HepG2 (cell line): Measurements from ENCODE around the gene FUT3. TPM values are rescaled to one million over a fixed set of nuclear protein-coding genes. Genes with fewer than 3 reads are reported as not detected.

Experiments
- ARHGAP35 ChIP-seq: sonication (generic); formaldehyde crosslinking; IDR thresholded peaks from 2 replicates; pipeline ENCODE4 v1.9.0; 2022; ENCODE audit warnings: mild to moderate bottlenecking, inconsistent platforms, moderate library complexity, missing genetic modification reagents, borderline replicate concordance
- ATF5 ChIP-seq: sonication (generic); formaldehyde crosslinking; IDR thresholded peaks from 2 replicates; pipeline ENCODE4 v1.4.0; 2020; ENCODE audit warnings: mild to moderate bottlenecking, low read depth, missing genetic modification reagents
- BHLHE40 ChIP-seq: IDR thresholded peaks from 2 replicates; pipeline ENCODE4 v1.6.1; 2011; ENCODE audit warnings: low read length, improper control_type of control experiment
- DDIT3 ChIP-seq: sonication (generic); formaldehyde crosslinking; IDR thresholded peaks from 2 replicates; pipeline ENCODE4 v1.4.0; 2020; ENCODE audit warnings: mild to moderate bottlenecking, missing genetic modification reagents
- PHF21A ChIP-seq: sonication (generic); formaldehyde crosslinking; IDR thresholded peaks from 2 replicates; pipeline ENCODE4 v1.5.0; 2020; ENCODE audit warnings: mild to moderate bottlenecking, missing genetic modification reagents
- POGK ChIP-seq: sonication (generic); formaldehyde crosslinking; conservative IDR thresholded peaks from 2 replicates; pipeline ENCODE4 v1.8.0; 2022; ENCODE audit warnings: mild to moderate bottlenecking, moderate library complexity, missing genetic modification reagents
- ZBTB7A ChIP-seq: sonication (generic); formaldehyde crosslinking; IDR thresholded peaks from 2 replicates; pipeline ENCODE4 v1.8.0; 2022; ENCODE audit warnings: mild to moderate bottlenecking, missing genetic modification reagents
- ZNF274 ChIP-seq: sonication (generic); formaldehyde crosslinking; IDR thresholded peaks from 2 replicates; pipeline ENCODE4 v1.5.1; 2020; ENCODE audit warnings: mild to moderate bottlenecking, missing genetic modification reagents
- ZNF569 ChIP-seq: sonication (generic); formaldehyde crosslinking; IDR thresholded peaks from 2 replicates; pipeline ENCODE4 v1.5.0; 2020; ENCODE audit warnings: mild to moderate bottlenecking, missing genetic modification reagents, moderate library complexity, borderline replicate concordance
- ZNF572 ChIP-seq: sonication (generic); formaldehyde crosslinking; IDR thresholded peaks from 2 replicates; pipeline ENCODE4 v1.5.1; 2020; ENCODE audit warnings: mild to moderate bottlenecking, missing genetic modification reagents
- ZNF773 ChIP-seq: sonication (generic); formaldehyde crosslinking; IDR thresholded peaks from 2 replicates; pipeline ENCODE4 v1.4.0; 2020; ENCODE audit warnings: missing genetic modification reagents, borderline replicate concordance
- ZNF780A ChIP-seq: sonication (generic); formaldehyde crosslinking; IDR thresholded peaks from 2 replicates; pipeline ENCODE4 v1.8.0; 2022; ENCODE audit warnings: mild to moderate bottlenecking, missing genetic modification reagents, moderate library complexity
- ZNF782 ChIP-seq: sonication (generic); formaldehyde crosslinking; IDR thresholded peaks from 2 replicates; pipeline ENCODE4 v1.4.0; 2020; ENCODE audit warnings: missing genetic modification reagents, mild to moderate bottlenecking, borderline replicate concordance
- polyA plus RNA-seq, 8 experiments: library from polyadenylated mRNA; depleted of rRNA in 3 of 8; stranded (reverse) in 7 of 8; unstranded in 1 of 8; fragments of >200 nt; fragmentation: Illumina TruSeq in 4 of 8; extraction: Trizol in 4 of 8; gene quantifications; 2 replicates each; pipeline versions ENCODE4 v1.2.1 to v1.2.3, GENCODE V29; 2011 to 2016; ENCODE audit warnings: low read depth in 4 of 8, missing spikeins in 1 of 8, mixed read lengths in 1 of 8; ENCODE audit not compliant: insufficient read depth in 1 of 8
- total RNA-seq, 5 experiments: library from RNA; depleted of rRNA; stranded (reverse); fragments of >200 nt; fragmentation: Illumina TruSeq; extraction: Trizol; gene quantifications; 2 replicates each; pipeline ENCODE4 v1.2.3, GENCODE V29; 2016; ENCODE audit warnings: low read depth in 1 of 5
- TF ChIP-seq, protein P1 (sequence below): sonication (generic); formaldehyde crosslinking; IDR thresholded peaks from 2 replicates; pipeline ENCODE4 v1.4.0; 2020; ENCODE audit warnings: mild to moderate bottlenecking, missing genetic modification reagents, borderline replicate concordance
- TF ChIP-seq, protein P2 (sequence below): sonication (generic); formaldehyde crosslinking; IDR thresholded peaks from 2 replicates; pipeline ENCODE4 v1.8.0; 2022; ENCODE audit warnings: missing genetic modification reagents, mild to moderate bottlenecking, moderate library complexity, borderline replicate concordance
- TF ChIP-seq, protein P3 (sequence below): sonication (generic); formaldehyde crosslinking; IDR thresholded peaks from 2 replicates; pipeline ENCODE4 v1.8.0; 2022; ENCODE audit warnings: low read depth, missing genetic modification reagents

Gene FUT3
- total and polyA plus RNA-seq, 2 of the 13 experiments (the other 11 are each of a cell fraction or from before 2014, with no cell fraction given): 0.53 to 1.1 TPM

GRCh38 chr19:5803752-5804515 is 47.3 kb downstream of the FUT3 start (continued):
- TF ChIP-seq, protein P1, sequence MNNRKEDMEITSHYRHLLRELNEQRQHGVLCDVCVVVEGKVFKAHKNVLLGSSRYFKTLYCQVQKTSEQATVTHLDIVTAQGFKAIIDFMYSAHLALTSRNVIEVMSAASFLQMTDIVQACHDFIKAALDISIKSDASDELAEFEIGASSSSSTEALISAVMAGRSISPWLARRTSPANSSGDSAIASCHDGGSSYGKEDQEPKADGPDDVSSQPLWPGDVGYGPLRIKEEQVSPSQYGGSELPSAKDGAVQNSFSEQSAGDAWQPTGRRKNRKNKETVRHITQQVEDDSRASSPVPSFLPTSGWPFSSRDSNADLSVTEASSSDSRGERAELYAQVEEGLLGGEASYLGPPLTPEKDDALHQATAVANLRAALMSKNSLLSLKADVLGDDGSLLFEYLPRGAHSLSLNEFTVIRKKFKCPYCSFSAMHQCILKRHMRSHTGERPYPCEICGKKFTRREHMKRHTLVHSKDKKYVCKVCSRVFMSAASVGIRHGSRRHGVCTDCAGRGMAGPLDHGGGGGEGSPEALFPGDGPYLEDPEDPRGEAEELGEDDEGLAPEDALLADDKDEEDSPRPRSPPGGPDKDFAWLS (CRISPR knock-in tag): 0 out of 2 replicates have a peak, but pooled peaks have one; percentile 23
- no peak for TF ChIP-seq ATF5 (CRISPR knock-in tag)
- TF ChIP-seq ZNF274: peak; percentile 81
- 0 out of 2 replicates have a peak, but pooled peaks have one; percentile 13 for TF ChIP-seq ZBTB7A (CRISPR knock-in tag)
- TF ChIP-seq PHF21A (CRISPR knock-in tag): peak; percentile 85
- 0 out of 2 replicates have a peak, but pooled peaks have one; percentile 62 for TF ChIP-seq ZNF572 (CRISPR knock-in tag)
- no peak for TF ChIP-seq ZNF773
- peak; percentile 88; the same call in 1 of the 2 replicates for TF ChIP-seq BHLHE40
- TF ChIP-seq POGK (CRISPR knock-in tag): peak; percentile 93
- no peak for TF ChIP-seq DDIT3 (CRISPR knock-in tag)
- TF ChIP-seq ARHGAP35 (CRISPR knock-in tag): peak; percentile 27; the same call in 1 of the 2 replicates
- TF ChIP-seq, protein P2, sequence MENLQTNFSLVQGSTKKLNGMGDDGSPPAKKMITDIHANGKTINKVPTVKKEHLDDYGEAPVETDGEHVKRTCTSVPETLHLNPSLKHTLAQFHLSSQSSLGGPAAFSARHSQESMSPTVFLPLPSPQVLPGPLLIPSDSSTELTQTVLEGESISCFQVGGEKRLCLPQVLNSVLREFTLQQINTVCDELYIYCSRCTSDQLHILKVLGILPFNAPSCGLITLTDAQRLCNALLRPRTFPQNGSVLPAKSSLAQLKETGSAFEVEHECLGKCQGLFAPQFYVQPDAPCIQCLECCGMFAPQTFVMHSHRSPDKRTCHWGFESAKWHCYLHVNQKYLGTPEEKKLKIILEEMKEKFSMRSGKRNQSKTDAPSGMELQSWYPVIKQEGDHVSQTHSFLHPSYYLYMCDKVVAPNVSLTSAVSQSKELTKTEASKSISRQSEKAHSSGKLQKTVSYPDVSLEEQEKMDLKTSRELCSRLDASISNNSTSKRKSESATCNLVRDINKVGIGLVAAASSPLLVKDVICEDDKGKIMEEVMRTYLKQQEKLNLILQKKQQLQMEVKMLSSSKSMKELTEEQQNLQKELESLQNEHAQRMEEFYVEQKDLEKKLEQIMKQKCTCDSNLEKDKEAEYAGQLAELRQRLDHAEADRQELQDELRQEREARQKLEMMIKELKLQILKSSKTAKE (CRISPR knock-in tag): peak; percentile 44; the same call in 1 of the 2 replicates
- TF ChIP-seq, protein P3, sequence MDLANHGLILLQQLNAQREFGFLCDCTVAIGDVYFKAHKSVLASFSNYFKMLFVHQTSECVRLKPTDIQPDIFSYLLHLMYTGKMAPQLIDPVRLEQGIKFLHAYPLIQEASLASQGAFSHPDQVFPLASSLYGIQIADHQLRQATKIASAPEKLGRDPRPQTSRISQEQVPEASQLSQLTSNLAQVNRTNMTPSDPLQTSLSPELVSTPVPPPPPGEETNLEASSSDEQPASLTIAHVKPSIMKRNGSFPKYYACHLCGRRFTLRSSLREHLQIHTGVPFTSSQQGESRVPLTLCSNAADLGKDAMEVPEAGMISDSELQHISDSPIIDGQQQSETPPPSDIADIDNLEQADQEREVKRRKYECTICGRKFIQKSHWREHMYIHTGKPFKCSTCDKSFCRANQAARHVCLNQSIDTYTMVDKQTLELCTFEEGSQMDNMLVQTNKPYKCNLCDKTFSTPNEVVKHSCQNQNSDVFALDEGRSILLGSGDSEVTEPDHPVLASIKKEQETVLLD (CRISPR knock-in tag): peak; percentile 64
- TF ChIP-seq ZNF782 (CRISPR knock-in tag): peak; percentile 66
- TF ChIP-seq ZNF569 (CRISPR knock-in tag): no peak
- TF ChIP-seq ZNF780A (CRISPR knock-in tag): 0 out of 2 replicates have a peak, but pooled peaks have one; percentile 53
